ENCODE results near the gene SEPTIN2. TPM values are rescaled to one million over a fixed set of nuclear protein-coding genes. Genes with fewer than 3 reads are reported as not detected.
A peak's percentile ranks its signal among the peaks of the same experiment; 100 is the strongest.
"Not testable (repeated sequence)": the region's sequence is repeated elsewhere in the genome, so short reads cannot be mapped to it uniquely, and the experiment has no call there.

The SEPTIN2 gene
- total RNA-seq, 1 donor from 2014 or later = 139 TPM

GRCh38 chr2:241308832-241309500, 6.8 kb upstream of the SEPTIN2 start:
- DNase-seq = no peak
- no peak for ATAC-seq (ENCODE audit: poor library complexity)
- intact Hi-C loops (cut with DNase I) = no loop called here

- intact Hi-C loops (cut with DNase I) = no loop called here
- ATAC-seq (ENCODE audit: poor library complexity) = no peak
- DNase-seq = no peak
Measured at GRCh38 chr2:241309684-241310117, 6.0 kb upstream of the SEPTIN2 start.

GRCh38 chr2:241310917-241311566, 4.7 kb upstream of the SEPTIN2 start:
- ATAC-seq (ENCODE audit: poor library complexity) (no peak), DNase-seq (no peak)
- intact Hi-C loops (cut with DNase I) = no loop called here

- ATAC-seq (ENCODE audit: poor library complexity) (no peak), DNase-seq (no peak)
- intact Hi-C loops (cut with DNase I) = no loop called here
Measured at GRCh38 chr2:241312082-241312481, 3.6 kb upstream of the SEPTIN2 start.

GRCh38 chr2:241313543-241314095, 2.1 kb upstream of the SEPTIN2 start:
- no peak for DNase-seq
- ATAC-seq (ENCODE audit: poor library complexity) = no peak
- intact Hi-C loops (cut with DNase I) = no loop called here

GRCh38 chr2:241314226-241315092, 1.3 kb upstream of the SEPTIN2 start:
- intact Hi-C loops (cut with DNase I) = loop anchor here (5.0 kb wide), 1 partner anchor 38 kb away; no protein-coding TSS in a partner anchor
- ATAC-seq (ENCODE audit: poor library complexity) = no peak
- no peak for DNase-seq

GRCh38 chr2:241315093-241315878, 439 bp upstream of the SEPTIN2 start, which contains the start of gene HDLBP:
Gene HDLBP, minus strand, starts transcription at chr2:241315672. Its CDS starts 48,803 bp downstream, at chr2:241266869.
- ATAC-seq (ENCODE audit: poor library complexity) (peak; percentile 93), DNase-seq (peak; percentile 100)
- intact Hi-C loops (cut with DNase I) = loop anchor here (5.0 kb wide), 1 partner anchor 37 kb away; no protein-coding TSS in a partner anchor

GRCh38 chr2:241316825-241317224, 1.1 kb downstream of the SEPTIN2 start:
- intact Hi-C loops (cut with DNase I) = loop anchor here (5.0 kb wide), 1 partner anchor 35 kb away; no protein-coding TSS in a partner anchor

GRCh38 chr2:241317391-241317790, 1.7 kb downstream of the SEPTIN2 start:
- DNase-seq (no peak), ATAC-seq (ENCODE audit: poor library complexity) (no peak)
- intact Hi-C loops (cut with DNase I) = loop anchor here (5.0 kb wide), 1 partner anchor 35 kb away; no protein-coding TSS in a partner anchor

More at GRCh38 chr2:241316825-241317224, 1.1 kb downstream of the SEPTIN2 start:
- ATAC-seq (ENCODE audit: poor library complexity) (no peak), DNase-seq (no peak)

- DNase-seq; ATAC-seq (ENCODE audit: poor library complexity): not testable (repeated sequence)
- intact Hi-C loops (cut with DNase I) = loop anchor here (5.0 kb wide), 1 partner anchor 33 kb away; no protein-coding TSS in a partner anchor
Measured at GRCh38 chr2:241318830-241319229, 3.1 kb downstream of the SEPTIN2 start.

- no peak for ATAC-seq (ENCODE audit: poor library complexity)
- intact Hi-C loops (cut with DNase I) = loop anchor here (2.0 kb wide), 1 partner anchor 52 kb away; no protein-coding TSS in a partner anchor
- DNase-seq = no peak
Measured at GRCh38 chr2:241320394-241320793, 4.7 kb downstream of the SEPTIN2 start.

GRCh38 chr2:241321033-241321432, 5.3 kb downstream of the SEPTIN2 start:
- intact Hi-C loops (cut with DNase I) = loop anchor here (2.0 kb wide), 1 partner anchor 52 kb away; no protein-coding TSS in a partner anchor
- no peak for ATAC-seq (ENCODE audit: poor library complexity)
- DNase-seq = no peak

GRCh38 chr2:241321886-241322285, 6.2 kb downstream of the SEPTIN2 start:
- DNase-seq (no peak), ATAC-seq (ENCODE audit: poor library complexity) (no peak)
- intact Hi-C loops (cut with DNase I) = loop anchor here (2.0 kb wide), 1 partner anchor 53 kb away; no protein-coding TSS in a partner anchor

GRCh38 chr2:241323778-241324177, 8.1 kb downstream of the SEPTIN2 start:
- ATAC-seq (ENCODE audit: poor library complexity) = no peak
- intact Hi-C loops (cut with DNase I) = no loop called here
- DNase-seq = no peak

GRCh38 chr2:241324775-241325174, 9.1 kb downstream of the SEPTIN2 start:
- DNase-seq (no peak), ATAC-seq (ENCODE audit: poor library complexity) (no peak)
- intact Hi-C loops (cut with DNase I) = no loop called here

- intact Hi-C loops (cut with DNase I) = no loop called here
- no peak for ATAC-seq (ENCODE audit: poor library complexity)
Measured at GRCh38 chr2:241325257-241325656, 9.5 kb downstream of the SEPTIN2 start.

GRCh38 chr2:241329669-241330615, 14.2 kb downstream of the SEPTIN2 start:
- DNase-seq (no peak), ATAC-seq (ENCODE audit: poor library complexity) (no peak)
- intact Hi-C loops (cut with DNase I) = no loop called here

More at GRCh38 chr2:241325257-241325656, 9.5 kb downstream of the SEPTIN2 start:
- no peak for DNase-seq

Measured in Right ventricle myocardium superior (tissue), 1 donor.